ENCODE measurements around the gene CSF1.
A peak's percentile ranks its signal among the peaks of the same experiment; 100 is the strongest.
"Not testable (repeated sequence)": the region's sequence is repeated elsewhere in the genome, so short reads cannot be mapped to it uniquely, and the experiment has no call there.

CSF1 gene

DNA sequence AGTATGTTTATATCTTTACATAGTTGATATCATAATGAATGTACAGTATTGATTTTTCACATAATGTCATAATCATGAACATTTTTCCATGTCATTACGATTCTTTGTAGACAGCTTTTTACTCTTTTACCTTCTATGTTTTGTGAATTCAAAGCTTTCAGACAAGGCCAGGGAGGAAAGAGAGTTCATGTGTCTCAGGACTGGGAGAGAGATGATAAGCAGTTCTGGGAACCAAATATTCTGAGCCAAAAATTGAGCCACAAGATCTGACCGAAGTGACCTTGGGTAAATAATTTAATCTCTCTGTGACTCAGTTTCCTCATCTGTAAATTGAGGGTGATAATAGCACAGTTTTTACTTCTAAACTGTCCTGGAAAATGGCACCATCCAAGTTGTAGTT is 31.8 kb downstream of the CSF1 start:
- DNase-seq = no peak

DNA sequence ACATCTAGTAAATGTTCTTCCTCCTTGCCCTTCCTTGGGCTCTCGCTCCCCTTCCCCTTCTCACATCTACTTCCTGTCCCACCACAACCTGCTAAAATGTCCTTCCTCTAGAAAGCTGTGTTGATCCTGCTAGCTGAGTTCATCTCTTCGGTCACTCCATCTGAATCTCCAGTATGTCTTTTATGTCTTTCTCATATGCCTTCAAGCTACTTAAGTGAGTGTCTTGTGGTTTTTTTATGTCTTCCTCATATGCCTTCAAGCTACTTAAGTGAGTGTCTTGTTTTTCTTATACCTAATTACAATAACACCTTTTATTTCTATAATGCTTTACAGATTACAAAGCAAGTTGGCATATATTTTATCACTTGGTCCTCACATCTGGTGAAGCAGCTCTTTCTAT is 33.9 kb downstream of the CSF1 start:
- DNase-seq = no peak

DNA sequence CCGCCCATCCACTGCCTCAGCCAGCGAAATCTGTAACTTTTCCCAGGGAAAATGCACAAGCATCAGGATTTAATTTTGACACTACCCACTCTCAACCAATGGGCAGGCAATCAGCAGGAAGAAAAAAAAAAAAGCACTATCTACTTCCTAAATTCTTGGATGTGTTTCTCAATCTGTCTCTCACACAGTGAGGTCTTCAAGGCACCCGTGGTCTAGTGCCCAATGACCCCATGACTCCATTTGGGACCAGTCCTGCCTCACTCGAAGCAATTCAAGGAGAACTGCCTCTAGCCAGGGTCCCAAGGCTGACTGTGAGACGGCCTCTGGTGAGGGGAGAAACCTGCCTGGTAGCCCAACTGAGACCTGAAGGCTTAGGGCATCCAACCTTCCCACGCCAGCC is 35.9 kb downstream of the CSF1 start:
- no peak for DNase-seq

DNA sequence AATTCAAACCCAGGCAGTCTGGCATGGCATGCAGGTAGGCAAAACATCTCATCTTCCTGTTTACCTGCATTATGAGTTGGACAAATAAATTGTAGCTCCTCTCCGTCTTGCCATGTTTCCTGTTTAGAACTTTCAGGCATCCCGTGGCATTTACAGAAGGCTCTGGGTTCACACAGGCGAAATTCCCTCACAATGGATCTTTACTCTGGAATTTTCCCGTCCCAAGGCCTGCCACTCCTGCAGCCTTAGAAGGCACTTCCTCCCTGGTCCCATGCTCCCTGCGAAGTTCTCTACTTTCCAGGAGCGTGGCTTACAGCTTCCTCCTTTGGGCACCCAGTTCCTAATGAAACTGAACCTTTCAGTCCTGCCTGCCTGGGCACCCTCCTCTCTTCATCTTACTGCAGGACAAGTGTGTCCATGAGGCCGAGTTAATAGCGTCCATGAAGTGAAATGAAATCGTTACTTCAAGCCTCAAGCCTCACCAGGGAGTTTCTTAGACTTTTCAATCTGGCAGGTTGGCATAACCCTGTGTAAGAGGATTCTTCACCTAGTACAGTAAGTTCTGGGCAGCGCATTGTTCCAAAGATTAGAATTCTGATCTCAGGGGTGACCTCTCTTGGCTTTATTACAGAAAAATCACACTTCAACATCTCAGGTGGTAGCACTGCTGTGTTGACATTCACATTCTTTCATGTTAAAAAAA is 37.1 kb downstream of the CSF1 start:
- DNase-seq = no peak

DNA sequence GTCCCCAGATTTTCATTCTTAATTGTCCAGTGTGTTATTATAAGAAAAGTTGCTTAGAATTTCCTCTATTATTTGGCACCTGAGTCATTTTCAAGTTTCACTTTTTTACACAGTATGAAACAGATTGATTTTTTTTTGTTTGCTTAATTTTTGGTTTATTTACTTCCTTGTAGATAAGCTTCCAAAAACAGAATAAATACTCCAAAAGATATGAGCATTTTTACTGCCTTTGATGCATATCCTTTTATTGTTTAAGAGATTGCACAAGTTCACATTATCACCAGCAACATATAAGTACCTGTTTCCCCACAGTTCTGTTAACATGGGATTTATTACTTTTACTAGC is 37.6 kb downstream of the CSF1 start:
- DNase-seq = no peak

DNA sequence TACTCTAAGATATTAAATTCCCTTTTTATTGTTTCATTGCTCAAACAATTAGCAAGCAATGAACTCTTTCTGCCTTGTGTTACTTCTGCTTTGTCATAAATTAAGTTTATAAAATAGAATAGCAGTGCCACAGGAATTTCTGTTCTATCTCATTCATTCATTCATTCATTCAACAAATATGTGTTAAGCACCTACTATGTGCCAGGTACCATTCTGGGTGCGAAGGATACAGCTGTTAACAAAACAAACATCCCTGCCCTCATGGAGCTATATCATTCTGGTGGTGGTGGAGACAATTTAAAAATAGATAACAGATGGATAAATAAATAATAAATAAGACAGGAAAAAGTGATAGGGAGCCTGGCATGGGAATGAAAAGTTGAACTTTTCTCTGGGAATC is 39.4 kb downstream of the CSF1 start:
- no peak for DNase-seq

DNA sequence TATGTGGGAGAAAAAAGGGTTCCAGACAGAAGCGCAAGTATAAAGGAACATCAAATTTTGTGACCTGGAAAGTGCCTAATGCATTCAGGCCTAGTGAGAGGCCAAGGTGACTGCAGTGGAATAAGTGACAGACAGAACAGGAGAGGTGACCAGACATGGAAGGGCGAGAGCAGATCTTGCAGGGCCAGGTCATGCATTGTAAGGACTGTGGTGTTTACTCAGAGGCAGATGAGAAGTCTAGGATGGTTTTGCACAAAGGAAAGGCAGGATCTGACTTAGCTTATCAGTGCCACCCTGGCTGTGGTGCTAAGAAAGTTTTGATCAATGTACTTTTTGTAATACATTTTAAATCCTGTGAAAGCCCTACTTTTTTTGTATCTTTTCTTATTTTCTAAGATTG is 39.9 kb downstream of the CSF1 start:
- DNase-seq = no peak

DNA sequence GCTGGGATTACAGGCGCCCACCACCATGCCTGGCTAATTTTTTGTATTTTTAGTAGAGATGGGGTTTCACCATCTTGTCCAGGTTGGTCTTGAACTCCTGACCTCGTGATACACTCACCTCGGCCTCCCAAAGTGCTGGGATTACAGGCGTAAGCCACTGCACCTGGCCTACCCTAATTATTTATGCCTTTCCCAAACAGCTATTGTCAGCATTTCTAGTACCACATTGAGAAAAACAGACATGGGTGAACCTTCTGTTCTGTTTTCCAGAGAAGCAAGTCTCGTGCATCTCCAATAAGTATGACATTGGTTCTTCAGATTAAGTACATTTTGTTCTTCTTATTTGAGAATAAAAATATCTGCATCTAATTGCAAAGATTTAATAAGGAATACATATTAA is 40.9 kb downstream of the CSF1 start:
- DNase-seq = not testable (repeated sequence)

DNA sequence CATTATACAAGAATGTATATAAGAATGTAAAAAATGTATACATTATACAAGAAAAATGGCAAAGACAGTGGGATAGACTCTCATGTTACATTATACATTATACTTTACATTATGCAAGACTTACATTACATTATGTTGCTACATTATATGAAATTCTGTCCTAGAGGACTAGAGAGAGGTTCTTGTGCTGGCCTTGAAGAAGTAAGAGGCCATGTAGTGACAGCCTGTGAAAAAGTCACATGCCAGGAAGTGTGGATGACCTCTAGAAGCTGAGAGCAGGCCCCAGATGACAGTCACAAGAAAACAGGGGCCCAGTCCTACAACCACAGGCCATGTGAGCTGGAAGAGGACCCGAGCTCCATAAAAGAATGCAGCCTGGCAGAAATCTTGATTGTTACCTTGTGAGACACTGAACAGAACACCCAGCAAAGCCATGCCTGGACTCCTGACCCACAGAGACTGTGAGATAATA is 43.4 kb downstream of the CSF1 start:
- peak; percentile 53 for DNase-seq

DNA sequence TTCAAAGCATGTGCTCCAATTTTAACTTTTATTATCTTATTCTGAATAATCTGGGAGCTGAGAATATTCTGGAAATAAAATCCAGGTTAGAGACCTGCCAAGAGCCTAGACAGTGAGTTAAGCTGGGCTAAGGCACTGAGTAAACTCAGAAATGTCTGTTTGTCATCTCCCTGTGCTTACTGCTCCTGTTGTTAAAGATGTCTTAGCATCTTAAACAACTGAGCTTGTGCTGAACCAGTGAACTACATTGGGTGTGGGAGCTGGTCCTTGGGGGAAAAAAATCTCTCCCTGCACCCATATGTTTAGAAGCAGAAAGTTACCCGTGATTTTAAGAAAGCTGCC is 49.0 kb downstream of the CSF1 start:
- no peak for DNase-seq

DNA sequence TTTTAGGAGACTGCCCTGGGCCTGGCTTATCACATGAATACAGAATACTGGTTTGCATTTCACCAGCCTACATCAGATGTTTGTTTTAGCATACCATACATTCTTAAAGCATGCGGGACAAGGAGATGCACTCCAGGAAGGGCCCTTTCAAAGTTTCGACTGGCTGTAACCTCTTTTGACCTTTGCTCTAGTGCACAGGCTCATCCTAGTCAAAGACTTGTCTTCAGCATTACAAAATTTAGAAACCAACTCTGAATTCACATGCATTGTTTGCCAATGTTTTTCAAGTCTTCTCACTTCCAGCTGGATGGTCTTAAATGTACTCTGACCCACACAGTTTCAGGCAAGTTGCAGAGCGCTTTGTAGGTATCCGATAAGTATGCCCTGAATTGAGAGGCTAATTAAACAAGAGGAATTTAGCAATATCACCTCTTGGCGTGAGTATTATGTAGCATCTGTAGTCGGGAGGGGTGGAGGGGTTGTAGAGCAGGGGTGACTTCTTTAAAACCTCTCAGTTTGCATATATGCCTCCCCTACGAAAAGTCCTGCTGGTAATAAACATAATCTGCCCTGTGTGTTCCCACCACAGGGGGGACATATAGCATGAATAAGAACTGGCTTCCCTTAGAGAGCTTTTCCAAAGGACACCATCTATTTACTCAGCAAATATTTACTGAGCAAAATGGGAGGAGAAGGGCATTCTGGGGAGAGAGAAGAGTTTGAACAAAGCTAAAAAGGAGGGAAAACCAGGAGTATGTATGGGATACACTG is 49.5 kb downstream of the CSF1 start:
- DNase-seq = peak; percentile 90

DNA sequence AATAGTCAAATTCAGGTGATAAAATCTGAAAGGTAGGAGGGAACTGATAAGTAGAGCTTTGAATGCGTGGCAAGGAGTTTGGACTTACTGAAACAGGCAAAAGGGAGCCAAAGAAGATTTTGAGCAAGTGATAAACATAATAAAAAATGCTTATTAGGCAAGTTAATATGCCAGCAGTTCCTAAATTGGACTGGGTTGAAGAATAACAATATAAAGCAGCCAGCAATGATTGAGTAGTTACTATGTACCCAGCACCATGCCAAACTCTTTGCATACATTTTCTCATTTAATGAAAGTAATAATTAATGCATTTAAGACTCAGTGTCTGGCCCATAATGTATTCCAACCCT is 50.1 kb downstream of the CSF1 start:
- DNase-seq = no peak

DNA sequence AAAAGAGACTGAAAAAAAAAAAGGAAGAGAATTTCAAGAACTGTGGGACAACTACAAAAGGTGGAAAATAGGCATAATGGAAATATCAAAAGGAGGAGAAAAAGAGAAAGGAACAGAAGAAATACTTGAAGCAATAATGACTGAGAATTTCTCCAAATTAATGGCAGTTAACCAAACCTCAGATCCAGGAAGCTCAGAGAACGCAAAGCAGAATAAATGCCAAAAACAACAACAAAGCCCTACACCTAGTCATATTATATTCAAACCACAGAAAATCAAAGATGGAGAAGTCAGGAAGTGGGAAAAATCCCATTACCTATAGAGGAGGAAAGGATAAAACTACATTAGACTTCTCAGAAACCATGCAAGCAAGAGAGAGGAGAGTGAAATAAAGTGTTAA is 53.2 kb downstream of the CSF1 start:
- peak; percentile 41 for DNase-seq

DNA sequence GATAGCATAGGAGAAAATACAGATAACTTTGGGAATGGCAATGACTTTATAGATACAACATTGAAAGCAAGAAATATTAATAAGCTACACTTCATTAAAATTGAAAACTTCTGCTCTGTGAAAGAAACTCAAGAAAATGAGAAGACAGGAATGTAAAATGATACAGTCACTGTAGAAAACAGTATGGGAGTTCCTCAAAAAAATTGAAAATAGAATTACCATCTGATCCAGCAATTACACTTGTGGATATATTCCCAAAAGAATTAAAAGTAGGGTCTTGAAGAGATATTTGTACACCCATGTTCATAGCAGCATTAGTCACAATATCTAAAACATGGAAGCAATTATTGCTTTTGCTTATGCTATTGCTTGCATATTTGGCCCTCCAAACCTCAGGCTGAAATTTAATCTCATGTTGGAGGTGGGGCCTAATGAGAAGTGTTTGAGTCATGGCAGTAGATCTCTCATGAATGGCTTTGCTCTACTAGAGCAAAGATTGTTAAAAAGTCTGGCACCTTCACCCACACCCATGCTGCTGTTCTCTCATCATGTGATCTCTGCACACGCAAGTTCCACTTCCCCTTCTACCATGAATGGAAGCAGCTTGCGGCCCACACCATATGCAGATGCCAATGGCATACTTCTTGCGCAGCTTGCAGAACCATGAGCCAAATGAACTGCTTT is 58.6 kb downstream of the CSF1 start:
- DNase-seq = peak; percentile 90

DNA sequence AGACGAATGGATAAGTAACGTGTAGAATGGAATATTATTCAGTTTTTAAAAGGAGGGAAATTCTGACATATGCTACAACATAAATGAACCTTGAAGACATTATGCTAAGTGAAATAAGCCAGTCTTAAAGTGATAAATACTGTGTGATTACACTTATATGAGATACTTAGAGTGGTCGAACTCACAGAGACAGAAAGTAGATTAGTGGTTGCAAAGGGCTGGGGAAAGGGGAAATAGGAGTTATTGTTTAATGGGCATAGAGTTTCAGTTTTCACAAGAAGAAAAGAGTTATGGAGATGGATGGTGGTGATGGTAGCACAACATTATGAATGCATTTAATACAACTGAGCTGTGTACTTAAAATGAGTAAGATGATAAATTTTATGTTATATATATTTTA is 59.3 kb downstream of the CSF1 start:
- no peak for DNase-seq

DNA sequence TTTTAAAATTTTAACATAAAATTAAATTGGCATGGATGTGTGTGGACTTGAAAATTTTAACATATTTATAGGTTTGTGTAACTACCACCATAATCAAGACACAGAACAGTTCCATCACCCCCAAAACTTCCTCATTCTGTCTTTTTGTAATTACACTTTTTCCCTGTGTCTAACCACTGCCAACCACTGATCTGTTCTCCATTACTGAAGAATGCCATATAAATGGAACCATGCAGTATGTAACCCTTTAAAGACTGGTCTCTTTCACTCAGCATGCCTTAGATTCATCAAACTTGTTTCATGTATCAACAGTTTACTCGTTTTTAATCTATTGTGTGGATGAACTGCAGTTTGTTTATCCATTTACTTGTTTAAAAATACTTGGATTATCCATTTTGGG is 60.9 kb downstream of the CSF1 start:
- DNase-seq = no peak

DNA sequence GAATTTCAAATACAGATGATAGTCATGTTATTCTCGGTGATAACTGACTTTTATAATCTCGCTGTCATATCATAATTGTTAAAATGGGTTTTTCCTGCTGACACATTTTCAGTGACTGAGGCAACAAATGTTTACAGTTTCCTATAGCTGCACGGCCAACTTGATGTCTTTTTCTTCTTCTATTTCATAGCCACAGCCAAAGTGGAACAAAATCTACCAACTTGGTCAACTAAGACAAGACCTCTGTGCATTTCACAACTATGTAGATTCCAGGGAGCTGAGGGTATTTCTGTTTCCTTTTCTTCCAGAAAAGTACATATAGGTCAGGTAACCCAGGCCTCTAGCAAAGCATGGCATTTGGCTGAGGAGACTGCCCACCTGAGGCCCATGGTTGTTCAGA is 63.5 kb downstream of the CSF1 start:
- DNase-seq = no peak

DNA sequence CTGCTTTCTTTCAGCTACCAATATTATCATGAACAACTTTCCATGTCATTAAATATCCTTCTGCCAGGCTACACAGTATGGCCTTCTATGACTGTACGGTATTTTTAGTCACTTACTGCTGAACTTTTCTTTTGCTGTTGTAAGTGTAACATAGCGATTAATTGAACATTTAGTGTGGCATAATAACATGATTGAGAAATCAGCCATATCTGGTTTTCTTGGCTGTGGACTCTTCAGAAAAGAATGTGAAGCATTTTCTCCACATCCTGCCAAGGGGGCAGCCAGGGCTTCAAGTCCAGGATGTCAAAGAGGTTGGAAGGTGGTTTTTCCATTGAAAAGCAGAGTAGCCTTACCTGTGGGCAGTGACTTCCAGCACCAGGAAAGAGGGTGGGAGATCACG is 65.1 kb downstream of the CSF1 start:
- DNase-seq = peak; percentile 93

DNA sequence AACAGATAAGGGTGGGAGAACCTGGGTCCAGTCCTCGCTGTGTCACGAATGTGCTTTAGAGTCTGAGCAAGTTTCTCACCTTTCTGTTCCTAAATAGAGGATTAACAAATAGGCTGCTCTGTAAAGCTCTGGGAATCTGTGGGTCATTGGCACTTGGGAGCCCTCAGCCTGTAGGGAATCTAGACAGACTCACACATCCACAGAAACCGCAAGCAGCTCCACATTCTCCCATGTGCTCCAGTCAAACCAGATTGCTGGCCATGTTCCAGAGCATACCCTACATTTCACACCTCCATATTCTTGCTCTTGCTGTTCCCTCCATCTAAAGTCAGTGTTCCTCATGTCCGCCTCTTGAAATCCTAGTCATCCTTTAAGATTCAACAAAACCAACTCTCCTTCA is 66.1 kb downstream of the CSF1 start:
- DNase-seq = peak; percentile 55

DNA sequence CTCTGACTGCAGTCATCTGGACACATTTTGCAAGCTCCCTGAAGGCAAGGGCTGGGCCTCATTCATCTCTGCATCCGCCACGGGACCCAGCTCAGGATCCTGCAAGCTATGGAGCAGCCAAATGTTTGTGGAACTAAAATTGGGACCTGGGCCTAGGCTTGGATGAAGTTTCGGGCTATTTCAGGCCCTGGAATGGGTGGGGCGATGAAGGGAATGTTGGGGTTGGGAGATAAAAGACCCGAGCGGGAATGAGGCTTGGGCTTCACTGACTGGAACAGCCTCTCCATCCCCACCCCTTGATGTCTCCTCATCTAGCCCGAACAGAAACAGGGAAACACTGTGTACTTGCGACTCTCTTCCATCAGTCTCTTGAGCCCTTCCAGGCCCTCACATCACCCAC is 66.6 kb downstream of the CSF1 start:
- DNase-seq = no peak

DNA sequence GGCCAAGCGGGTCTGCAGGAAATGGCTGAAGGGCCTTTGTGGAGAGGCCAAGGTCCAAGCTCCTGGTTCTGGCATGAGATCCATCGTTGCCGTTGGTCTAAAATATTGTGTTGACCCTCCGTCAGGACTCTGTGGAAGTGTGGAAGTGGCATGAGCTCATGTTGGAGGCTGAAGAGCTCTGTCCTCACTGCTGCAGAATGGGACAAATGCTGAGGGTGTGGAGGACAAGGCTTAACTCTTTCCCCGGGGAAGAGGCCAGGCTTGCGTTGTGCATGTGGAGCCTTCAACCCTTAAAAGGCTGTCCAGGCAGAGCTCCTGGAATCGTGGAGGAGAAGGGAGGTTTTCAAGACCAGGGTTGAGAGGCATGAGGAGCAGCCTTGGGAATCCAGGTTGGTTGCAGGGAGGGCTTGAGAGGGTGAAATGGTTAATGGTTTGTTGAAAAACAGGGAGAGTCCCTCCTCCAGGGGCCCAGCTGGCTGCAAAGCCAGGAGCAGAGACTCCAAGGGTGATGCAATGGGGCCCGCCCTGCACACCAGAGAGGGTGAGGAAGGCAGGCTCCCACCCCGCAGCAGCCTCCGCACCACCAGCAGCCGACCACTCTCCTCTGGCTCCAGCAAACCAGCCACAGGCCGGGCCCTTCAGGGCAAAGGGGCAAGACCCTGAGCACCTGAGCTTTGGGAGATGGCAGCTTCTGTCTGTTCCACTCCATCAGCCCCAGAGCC is 67.2 kb downstream of the CSF1 start:
- DNase-seq = no peak

DNA sequence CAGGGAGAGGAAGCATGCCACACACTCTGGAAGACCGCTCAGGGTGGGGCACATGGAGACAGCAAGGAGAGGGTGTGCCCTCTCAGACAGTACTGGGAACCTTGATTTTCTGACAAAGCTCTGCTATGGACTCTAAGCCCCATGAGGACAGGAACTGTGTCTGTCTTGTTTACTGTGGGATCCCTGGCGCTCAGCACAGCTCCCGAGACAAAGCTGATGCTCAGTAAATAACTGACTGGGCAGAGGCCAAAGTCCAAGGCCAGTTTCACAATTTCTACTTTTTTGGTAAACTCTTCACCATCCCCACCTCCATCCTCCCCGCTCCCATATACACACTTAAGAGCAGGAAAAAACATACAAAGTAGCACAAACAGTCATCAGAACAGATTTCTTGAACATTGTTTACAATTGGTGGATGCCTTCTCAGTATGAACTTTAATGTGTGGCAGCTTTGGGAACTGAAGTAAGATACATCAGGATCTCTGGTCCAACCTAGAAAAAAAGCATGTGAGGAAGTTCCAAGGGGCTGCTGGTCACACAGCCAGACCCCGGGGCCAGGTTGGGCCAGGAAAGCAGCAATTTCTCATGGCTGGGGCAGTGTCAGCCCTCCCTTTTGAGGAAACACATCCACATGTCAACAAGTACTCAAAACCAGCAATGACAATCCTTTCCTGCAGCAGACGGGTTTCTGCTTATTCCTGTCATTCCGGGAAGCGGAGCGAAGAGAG is 68.3 kb downstream of the CSF1 start:
- no peak for DNase-seq

DNA sequence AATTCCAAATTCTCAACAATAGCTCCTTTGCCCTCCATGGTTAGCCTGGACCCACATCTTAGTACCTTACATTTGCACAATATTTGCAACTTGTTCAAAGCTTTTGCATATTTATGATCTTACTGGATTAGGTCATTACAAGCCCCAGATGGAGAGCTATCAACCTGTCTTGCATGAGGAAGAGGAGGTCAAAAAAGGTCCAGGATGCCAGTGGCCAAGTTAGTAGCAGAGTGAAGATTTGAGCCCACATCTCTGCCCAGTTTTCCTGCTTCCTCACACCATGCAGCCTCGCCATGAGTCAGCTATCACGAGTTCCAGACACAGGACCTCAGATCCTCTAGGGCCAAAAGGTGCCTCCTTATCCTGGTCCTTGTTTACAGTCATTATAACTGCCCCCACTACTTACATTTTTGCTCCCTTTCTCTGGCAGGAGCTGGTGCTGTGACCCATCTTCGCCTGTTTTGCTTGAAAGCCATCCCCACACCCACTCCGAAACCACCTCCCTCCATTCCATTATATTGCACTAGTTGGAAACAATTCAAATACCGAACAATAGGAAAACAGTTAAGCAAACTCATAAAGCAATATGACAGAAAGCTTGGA is 68.9 kb downstream of the CSF1 start:
- DNase-seq = peak; percentile 44

Data from fibroblast of skin of right biceps (primary cell).